HCT116 (cell line): ENCODE results near the gene COL5A1. TPM values are rescaled to one million over a fixed set of nuclear protein-coding genes. Genes with fewer than 3 reads are reported as not detected.

Source experiments
- ATAC-seq: fragments of 200-7000 bp; cut with Tn5 transposase; 2 replicates; pipeline ENCODE4 v1.9.1; 2020; ENCODE audit warnings: mild to moderate bottlenecking, moderate library complexity
- BruUV-seq: library from RNA; stranded (reverse); fragments of 400-500 nt; replicated peaks from 2 replicates; lab custom pipeline; 2021; lab: Mats Ljungman, UMichigan
- CTCF ChIA-PET: fragments of 300-600 bp; sonication (Branson Sonifier 250); formaldehyde crosslinking; loops from one replicate; lab custom pipeline; 2021; ENCODE audit warnings: antibody characterized with exemption; lab: Charles Lee
- POLR2A ChIA-PET: fragments of 300-600, 350-600 bp; sonication (Branson Sonifier 250); formaldehyde crosslinking; loops from one replicate; lab custom pipeline; 2021; ENCODE audit warnings: antibody characterized with exemption; lab: Charles Lee
- RAD21 ChIA-PET, 2 experiments: fragments of 300-600 bp; sonication (Branson Sonifier 250); formaldehyde crosslinking; loops; one replicate each; lab custom pipeline; 2023; ENCODE audit warnings: low total read pairs in 2 of 2; ENCODE audit not compliant: uncharacterized antibody in 2 of 2, unreplicated experiment in 2 of 2, low non-redundant PET in 1 of 2; lab: Charles Lee
- DNase-seq: peaks from one replicate; pipeline ENCODE4 v3.0.0-alpha.2; 2010; ENCODE audit warnings: low read depth, low spot score
- H2AFZ ChIP-seq: fragments of 200-600 bp; shearing (Covaris generic), sonication (generic); 2 replicates; pipeline ENCODE4 v1.6.1; 2017; ENCODE audit warnings: low read depth, mixed run types, mixed read lengths, antibody characterized with exemption, low read length; ENCODE audit not compliant: poor library complexity, severe bottlenecking
- H3K27ac ChIP-seq: 2 replicates; pipeline ENCODE4 v1.5.1; 2012; ENCODE audit warnings: low read depth, low read length
- H3K27me3 ChIP-seq: fragments of 200-600 bp; sonication (generic); 2 replicates; pipeline ENCODE4 v1.6.1; 2016; ENCODE audit warnings: mixed run types, low read length, mixed read lengths; ENCODE audit not compliant: insufficient read depth
- H3K36me3 ChIP-seq, 2 experiments: fragments of 200-500 bp in 1 of 2; fragments of 200-600 bp in 1 of 2; sonication (Bioruptor generic) in 1 of 2; sonication (generic) in 1 of 2; 2 replicates each; pipeline versions ENCODE4 v1.5.1 to v1.6.1; 2014 to 2016; ENCODE audit warnings: low read length in 2 of 2, inconsistent platforms in 1 of 2, mixed read lengths in 1 of 2, mixed run types in 1 of 2; ENCODE audit not compliant: insufficient read depth in 2 of 2, control insufficient read depth in 1 of 2
- H3K4me1 ChIP-seq, 2 experiments: fragments of 200-600 bp in 1 of 2; sonication (generic) in 1 of 2; 2 replicates each; pipeline versions ENCODE4 v1.5.1 to v1.6.1; 2012 to 2017; ENCODE audit warnings: low read length in 2 of 2, inconsistent platforms in 1 of 2, mild to moderate bottlenecking in 1 of 2, mixed read lengths in 1 of 2, mixed run types in 1 of 2, moderate library complexity in 1 of 2; ENCODE audit not compliant: insufficient read depth in 2 of 2, control insufficient read depth in 1 of 2
- H3K4me2 ChIP-seq: fragments of 200-600 bp; sonication (generic); 2 replicates; pipeline ENCODE4 v1.6.1; 2017; ENCODE audit warnings: mixed run types, low read length, mixed read lengths
- H3K4me3 ChIP-seq, 2 experiments: fragments of 200-600 bp in 1 of 2; sonication (generic) in 1 of 2; replicated peaks in 1 of 2; 2 replicates each; pipeline ENCODE4 v1.5.1; 2011 to 2016; ENCODE audit warnings: low read length in 2 of 2, control low read depth in 1 of 2, low read depth in 1 of 2, mild to moderate bottlenecking in 1 of 2, mixed read lengths in 1 of 2, mixed run types in 1 of 2
- H3K79me2 ChIP-seq: fragments of 200-600 bp; sonication (generic); 2 replicates; pipeline ENCODE4 v1.6.1; 2017; ENCODE audit warnings: mild to moderate bottlenecking, mixed run types, low read length, moderate library complexity, mixed read lengths; ENCODE audit not compliant: insufficient read depth
- H3K9ac ChIP-seq: fragments of 200-600 bp; sonication (generic); 2 replicates; pipeline ENCODE4 v1.6.1; 2016; ENCODE audit warnings: low read length, mixed read lengths
- H3K9me2 ChIP-seq: fragments of 200-600 bp; sonication (generic), shearing (Covaris generic); 2 replicates; pipeline ENCODE4 v1.6.1; 2017; ENCODE audit warnings: mixed run types, mild to moderate bottlenecking, moderate library complexity; ENCODE audit not compliant: insufficient read depth
- H3K9me3 ChIP-seq, 2 experiments: fragments of 200-500 bp in 1 of 2; fragments of 200-600 bp in 1 of 2; sonication (Bioruptor generic) in 1 of 2; sonication (generic) in 1 of 2; 2 replicates each; pipeline ENCODE4 v1.6.1; 2014 to 2017; ENCODE audit warnings: low read length in 2 of 2, mixed read lengths in 2 of 2, inconsistent platforms in 1 of 2, low read depth in 1 of 2, mild to moderate bottlenecking in 1 of 2, mixed run types in 1 of 2, moderate library complexity in 1 of 2; ENCODE audit not compliant: control insufficient read depth in 1 of 2, insufficient read depth in 1 of 2
- H4K20me1 ChIP-seq: fragments of 200-600 bp; sonication (generic), shearing (Covaris generic); 2 replicates; pipeline ENCODE4 v1.6.1; 2017; ENCODE audit warnings: mixed run types, mild to moderate bottlenecking, moderate library complexity; ENCODE audit not compliant: insufficient read depth
- ATF3 ChIP-seq: IDR thresholded peaks from 2 replicates; pipeline ENCODE4 v1.6.1; 2012
- CBX3 ChIP-seq: IDR thresholded peaks from 2 replicates; pipeline ENCODE4 v1.6.1; 2012; ENCODE audit warnings: low read depth
- CEBPB ChIP-seq: IDR thresholded peaks from 2 replicates; pipeline ENCODE4 v1.6.1; 2012; ENCODE audit warnings: low read depth
- EGR1 ChIP-seq: IDR thresholded peaks from 2 replicates; pipeline ENCODE4 v1.6.1; 2012; ENCODE audit warnings: low read depth
- ELF1 ChIP-seq: IDR thresholded peaks from 2 replicates; pipeline ENCODE4 v1.6.1; 2012; ENCODE audit warnings: low read depth, borderline replicate concordance
- EZH2 ChIP-seq: fragments of 200-600 bp; sonication (generic); IDR thresholded peaks from 2 replicates; pipeline ENCODE4 v1.6.1; 2017; ENCODE audit warnings: antibody characterized with exemption, mixed run types
- EZH2phosphoT487 ChIP-seq: fragments of 200-600 bp; IDR thresholded peaks from 2 replicates; pipeline ENCODE4 v1.6.1; 2018; ENCODE audit warnings: antibody characterized with exemption, borderline replicate concordance
- FOSL1 ChIP-seq: IDR thresholded peaks from 2 replicates; pipeline ENCODE4 v1.6.1; 2012; ENCODE audit warnings: low read depth
- MAX ChIP-seq: IDR thresholded peaks from 2 replicates; pipeline ENCODE4 v1.6.1; 2012
- POLR2A ChIP-seq: IDR thresholded peaks from 2 replicates; pipeline ENCODE4 v1.7.0; 2011; ENCODE audit warnings: borderline replicate concordance; ENCODE audit not compliant: insufficient read depth, insufficient read length; ENCODE audit errors: extremely low read depth
- POLR2AphosphoS5 ChIP-seq: IDR thresholded peaks from 2 replicates; pipeline ENCODE4 v1.6.1; 2011; ENCODE audit warnings: mild to moderate bottlenecking, low read depth, low read length, moderate library complexity
- SP1 ChIP-seq: IDR thresholded peaks from 2 replicates; pipeline ENCODE4 v1.6.1; 2012; ENCODE audit warnings: low read depth
- SRF ChIP-seq: IDR thresholded peaks from 2 replicates; pipeline ENCODE4 v1.6.1; 2012; ENCODE audit warnings: low read depth
- TCF7L2 ChIP-seq: IDR thresholded peaks from 2 replicates; pipeline ENCODE4 v1.7.0; 2011; ENCODE audit warnings: borderline replicate concordance, inconsistent platforms; ENCODE audit not compliant: insufficient read depth, insufficient read length; ENCODE audit errors: extremely low read depth
- YY1 ChIP-seq: IDR thresholded peaks from 2 replicates; pipeline ENCODE4 v1.6.1; 2011; ENCODE audit warnings: low read length, low read depth, moderate library complexity, mild to moderate bottlenecking; ENCODE audit not compliant: insufficient replicate concordance; ENCODE audit errors: extremely low read depth
- ZFX ChIP-seq: fragments of 450-650 bp; IDR thresholded peaks from 2 replicates; pipeline ENCODE4 v1.6.1; 2017
- ZNF274 ChIP-seq: fragments of 200-500 bp; sonication (Bioruptor generic); IDR thresholded peaks from 2 replicates; pipeline ENCODE4 v1.6.1; 2014; ENCODE audit warnings: mild to moderate bottlenecking, low read depth, low read length, inconsistent platforms
- intact Hi-C: fragments of 100-400 bp; cut with micrococcal nuclease; formaldehyde crosslinking; loops from 2 replicates; pipeline ENCODE4 v1.10.0; 2022
- total RNA-seq: library from RNA; stranded (reverse); gene quantifications from one replicate; pipeline ENCODE4 v1.2.1, GENCODE V29; 2021; ENCODE audit not compliant: unreplicated experiment
- TF ChIP-seq, protein P1 (sequence below): IDR thresholded peaks from 2 replicates; pipeline ENCODE4 v1.6.1; 2011; ENCODE audit warnings: mild to moderate bottlenecking, low read length, moderate library complexity; ENCODE audit not compliant: insufficient replicate concordance; ENCODE audit errors: extremely low read depth

COL5A1 gene
- total RNA-seq, 1 experiment from 2014 or later, result 0.30 TPM

DNA sequence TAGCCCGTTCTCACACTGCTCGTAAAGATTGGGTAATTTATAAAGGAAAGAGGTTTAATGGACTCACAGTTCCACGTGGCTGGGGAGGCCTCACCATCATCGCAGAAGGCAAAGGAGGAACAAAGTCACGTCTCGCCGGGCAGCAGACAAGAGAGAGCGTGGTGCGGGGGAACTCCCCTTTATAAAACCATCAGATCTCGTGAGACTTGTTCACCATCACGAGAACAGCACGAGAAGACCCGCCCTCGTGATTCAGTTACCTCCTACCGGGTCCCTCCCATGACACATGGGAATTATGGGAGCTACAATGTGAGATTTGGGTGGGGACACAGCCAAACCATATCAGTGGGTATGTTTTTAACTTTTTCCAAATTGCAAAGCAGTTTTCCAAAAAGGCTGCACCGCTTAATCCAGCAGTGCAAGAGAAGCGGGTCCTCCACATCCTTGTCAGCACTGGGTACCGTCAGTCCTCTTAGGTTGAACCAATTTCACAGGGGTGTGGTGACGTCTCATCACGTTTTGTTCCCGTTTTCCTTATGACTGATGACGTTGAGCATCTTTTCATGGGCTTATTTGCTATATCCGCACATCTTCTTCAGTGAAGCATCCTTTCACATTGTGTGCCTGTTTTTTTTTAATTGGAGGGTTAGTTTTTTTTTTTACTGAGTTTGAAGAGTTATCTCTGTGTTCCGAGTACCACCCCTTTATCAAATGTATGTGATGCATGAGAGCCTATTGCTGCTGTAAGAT, 231.1 kb downstream of the COL5A1 start:
- ATAC-seq, result no peak
- Histone ChIP-seq H3K4me1 (no peaks in the 10 kb centered on the region), H3K79me2 (no peaks in the 10 kb centered on the region), H3K4me2 (no peak overlapping the region), H3K9me3 (no peaks in the 10 kb centered on the region), H3K9ac (no peak overlapping the region), H3K36me3 (no peaks in the 10 kb centered on the region), H3K27ac (no peak overlapping the region), H4K20me1 (no peaks in the 10 kb centered on the region), H3K27me3 (peaks cover 7% of the 10 kb centered on the region; the same call in 1 of the 2 replicates), H3K4me3 (no peak overlapping the region), H3K9me2 (no peaks in the 10 kb centered on the region), H2AFZ (no peak overlapping the region)
- DNase-seq, result no peak
- no peak for TF ChIP-seq EGR1
- no peak for TF ChIP-seq TCF7L2
- no peak for TF ChIP-seq ZFX
- no peak for TF ChIP-seq EZH2
- TF ChIP-seq ELF1, result no peak
- no peak for TF ChIP-seq EZH2phosphoT487
- TF ChIP-seq, protein P1, sequence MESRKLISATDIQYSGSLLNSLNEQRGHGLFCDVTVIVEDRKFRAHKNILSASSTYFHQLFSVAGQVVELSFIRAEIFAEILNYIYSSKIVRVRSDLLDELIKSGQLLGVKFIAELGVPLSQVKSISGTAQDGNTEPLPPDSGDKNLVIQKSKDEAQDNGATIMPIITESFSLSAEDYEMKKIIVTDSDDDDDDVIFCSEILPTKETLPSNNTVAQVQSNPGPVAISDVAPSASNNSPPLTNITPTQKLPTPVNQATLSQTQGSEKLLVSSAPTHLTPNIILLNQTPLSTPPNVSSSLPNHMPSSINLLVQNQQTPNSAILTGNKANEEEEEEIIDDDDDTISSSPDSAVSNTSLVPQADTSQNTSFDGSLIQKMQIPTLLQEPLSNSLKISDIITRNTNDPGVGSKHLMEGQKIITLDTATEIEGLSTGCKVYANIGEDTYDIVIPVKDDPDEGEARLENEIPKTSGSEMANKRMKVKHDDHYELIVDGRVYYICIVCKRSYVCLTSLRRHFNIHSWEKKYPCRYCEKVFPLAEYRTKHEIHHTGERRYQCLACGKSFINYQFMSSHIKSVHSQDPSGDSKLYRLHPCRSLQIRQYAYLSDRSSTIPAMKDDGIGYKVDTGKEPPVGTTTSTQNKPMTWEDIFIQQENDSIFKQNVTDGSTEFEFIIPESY, result no peak
- RAD21 ChIA-PET, result no interaction called here
- POLR2A ChIA-PET, result no interaction called here
- intact Hi-C loops, result no loop called here
- CTCF ChIA-PET, result no interaction called here
- BruUV-seq, result no TSS peak

- CTCF ChIA-PET, result no interaction called here
- Histone ChIP-seq H3K27me3 (peaks cover 7% of the 10 kb centered on the region), H3K4me1 (no peaks in the 10 kb centered on the region), H3K27ac (no peak overlapping the region), H3K36me3 (no peaks in the 10 kb centered on the region), H2AFZ (no peak overlapping the region), H3K9me2 (no peaks in the 10 kb centered on the region), H3K9me3 (no peaks in the 10 kb centered on the region), H3K79me2 (no peaks in the 10 kb centered on the region), H3K4me3 (no peak overlapping the region), H4K20me1 (no peaks in the 10 kb centered on the region), H3K9ac (no peak overlapping the region), H3K4me2 (no peak overlapping the region)
- RAD21 ChIA-PET, result no interaction called here
- POLR2A ChIA-PET, result no interaction called here
- DNase-seq, result no peak
- intact Hi-C loops, result no loop called here
- no TSS peak for BruUV-seq
- ATAC-seq, result no peak
- no peak for TF ChIP-seq CBX3
- TF ChIP-seq SP1, result no peak
- no peak for TF ChIP-seq MAX
- no peak for TF ChIP-seq POLR2A
- no peak for TF ChIP-seq EZH2phosphoT487
- no peak for TF ChIP-seq ELF1
- no peak for TF ChIP-seq ATF3
- no peak for TF ChIP-seq POLR2AphosphoS5
- TF ChIP-seq ZNF274, result no peak
- TF ChIP-seq TCF7L2, result no peak
- TF ChIP-seq FOSL1, result no peak
- no peak for TF ChIP-seq SRF
- no peak for TF ChIP-seq YY1
- TF ChIP-seq EGR1, result no peak
- TF ChIP-seq CEBPB, result no peak
These were observed 233.8 kb downstream of the COL5A1 start for GRCh38 chr9:134875371-134875770.
